ENCODE data around the gene UNC119. TPM values are rescaled to one million over a fixed set of nuclear protein-coding genes. Genes with fewer than 3 reads are reported as not detected.
"Not testable (repeated sequence)": the region's sequence is repeated elsewhere in the genome, so short reads cannot be mapped to it uniquely, and the experiment has no call there.

Gene UNC119
- total RNA-seq, 1 donor = 21.6 TPM

DNA sequence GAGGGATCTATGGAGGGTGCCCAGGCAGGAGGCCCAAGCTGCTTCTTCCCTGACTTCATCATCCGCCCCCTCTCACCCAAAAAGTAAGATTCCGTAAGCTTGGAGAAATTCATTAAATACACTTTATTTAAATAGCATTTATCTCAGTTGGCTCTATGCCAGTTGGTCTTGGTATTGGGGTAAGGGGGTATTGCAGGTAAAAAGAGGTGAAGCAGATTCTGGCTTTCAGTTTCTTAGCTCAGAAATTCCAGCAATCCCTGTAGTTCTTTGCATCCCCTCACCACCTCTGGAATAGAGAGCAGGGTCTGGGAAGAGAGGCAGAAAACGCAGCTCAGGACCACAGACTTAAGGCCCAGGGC is 25.0 kb upstream of the UNC119 start:
- no peak for DNase-seq (ENCODE audit: low read depth)
- TF ChIP-seq, protein P1, sequence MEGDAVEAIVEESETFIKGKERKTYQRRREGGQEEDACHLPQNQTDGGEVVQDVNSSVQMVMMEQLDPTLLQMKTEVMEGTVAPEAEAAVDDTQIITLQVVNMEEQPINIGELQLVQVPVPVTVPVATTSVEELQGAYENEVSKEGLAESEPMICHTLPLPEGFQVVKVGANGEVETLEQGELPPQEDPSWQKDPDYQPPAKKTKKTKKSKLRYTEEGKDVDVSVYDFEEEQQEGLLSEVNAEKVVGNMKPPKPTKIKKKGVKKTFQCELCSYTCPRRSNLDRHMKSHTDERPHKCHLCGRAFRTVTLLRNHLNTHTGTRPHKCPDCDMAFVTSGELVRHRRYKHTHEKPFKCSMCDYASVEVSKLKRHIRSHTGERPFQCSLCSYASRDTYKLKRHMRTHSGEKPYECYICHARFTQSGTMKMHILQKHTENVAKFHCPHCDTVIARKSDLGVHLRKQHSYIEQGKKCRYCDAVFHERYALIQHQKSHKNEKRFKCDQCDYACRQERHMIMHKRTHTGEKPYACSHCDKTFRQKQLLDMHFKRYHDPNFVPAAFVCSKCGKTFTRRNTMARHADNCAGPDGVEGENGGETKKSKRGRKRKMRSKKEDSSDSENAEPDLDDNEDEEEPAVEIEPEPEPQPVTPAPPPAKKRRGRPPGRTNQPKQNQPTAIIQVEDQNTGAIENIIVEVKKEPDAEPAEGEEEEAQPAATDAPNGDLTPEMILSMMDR (IDR thresholded peaks at IDR 0.05; ENCODE audit: insufficient read depth, low read depth, low read length) = no peak
- no peak overlapping the region for H3K4me3 ChIP-seq (ENCODE audit: low read depth, low read length)

DNA sequence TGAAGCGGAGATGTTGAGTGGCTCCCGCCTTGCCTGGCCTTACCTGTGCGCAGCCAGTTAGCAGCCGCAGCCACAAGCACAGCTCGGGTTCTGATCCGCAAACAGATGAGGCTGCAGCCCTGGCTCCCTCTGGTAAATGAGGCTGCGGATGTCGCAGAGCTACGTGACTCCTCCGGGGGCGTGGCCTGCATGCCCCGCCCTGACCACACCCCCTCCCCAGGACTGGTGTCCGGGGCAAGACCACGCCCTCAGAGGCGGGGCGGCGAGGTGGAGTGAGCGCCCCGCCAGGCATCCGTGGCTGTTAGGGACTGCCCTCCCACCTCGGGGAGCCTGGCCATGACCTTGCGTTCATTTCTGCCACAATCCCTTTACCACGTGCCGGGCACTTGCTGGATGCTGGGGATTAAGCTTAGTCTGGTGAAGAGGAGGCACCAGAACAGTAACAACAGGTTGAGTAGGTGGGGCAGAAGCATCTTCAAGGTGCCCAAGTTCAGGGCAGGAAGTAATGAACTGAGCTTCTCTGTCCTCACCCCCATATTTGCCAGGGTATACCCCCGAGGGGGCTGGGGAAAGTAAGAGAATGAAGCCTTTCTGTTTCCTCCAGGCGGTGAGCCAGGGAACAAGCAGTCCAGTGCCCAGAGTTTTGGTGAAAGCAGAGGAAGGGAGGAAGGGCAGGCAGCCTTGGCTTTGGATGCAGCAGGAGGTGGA is 24.5 kb upstream of the UNC119 start, which contains the start of gene ALDOC:
ALDOC (minus strand) TSS at position 138 of the 708 bp plus-strand sequence. CDS start 1,363 bp downstream, outside the sequence.
- peak within 1 kb of the TSS; percentile 48 for H3K4me3 ChIP-seq (ENCODE audit: low read depth, low read length)
- peak; percentile 91 for DNase-seq (ENCODE audit: low read depth)
- TF ChIP-seq, protein P1 (IDR thresholded peaks at IDR 0.05; ENCODE audit: insufficient read depth, low read depth, low read length) = no peak

DNA sequence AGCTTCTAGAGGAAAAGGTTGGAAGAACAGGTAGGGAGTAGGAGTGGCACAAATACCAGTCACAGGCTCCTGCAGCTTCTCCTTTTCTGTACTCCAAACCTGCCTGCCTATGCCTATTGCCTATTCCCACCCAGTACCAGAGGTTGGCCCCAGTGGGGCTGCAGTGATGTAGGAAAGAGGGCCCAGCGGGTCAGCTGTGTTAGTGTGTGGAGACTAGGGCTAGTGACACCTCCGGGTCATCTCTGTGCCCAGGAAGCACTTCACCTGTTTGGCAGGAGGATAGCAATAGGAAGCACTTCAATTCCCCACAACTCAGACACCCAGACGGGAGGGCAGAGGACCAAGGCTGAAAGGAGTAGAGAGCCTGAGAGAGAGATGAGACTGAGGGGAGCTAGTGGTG is 23.6 kb upstream of the UNC119 start:
- DNase-seq (ENCODE audit: low read depth); H3K4me3 ChIP-seq (ENCODE audit: low read depth, low read length): not testable (repeated sequence)

DNA sequence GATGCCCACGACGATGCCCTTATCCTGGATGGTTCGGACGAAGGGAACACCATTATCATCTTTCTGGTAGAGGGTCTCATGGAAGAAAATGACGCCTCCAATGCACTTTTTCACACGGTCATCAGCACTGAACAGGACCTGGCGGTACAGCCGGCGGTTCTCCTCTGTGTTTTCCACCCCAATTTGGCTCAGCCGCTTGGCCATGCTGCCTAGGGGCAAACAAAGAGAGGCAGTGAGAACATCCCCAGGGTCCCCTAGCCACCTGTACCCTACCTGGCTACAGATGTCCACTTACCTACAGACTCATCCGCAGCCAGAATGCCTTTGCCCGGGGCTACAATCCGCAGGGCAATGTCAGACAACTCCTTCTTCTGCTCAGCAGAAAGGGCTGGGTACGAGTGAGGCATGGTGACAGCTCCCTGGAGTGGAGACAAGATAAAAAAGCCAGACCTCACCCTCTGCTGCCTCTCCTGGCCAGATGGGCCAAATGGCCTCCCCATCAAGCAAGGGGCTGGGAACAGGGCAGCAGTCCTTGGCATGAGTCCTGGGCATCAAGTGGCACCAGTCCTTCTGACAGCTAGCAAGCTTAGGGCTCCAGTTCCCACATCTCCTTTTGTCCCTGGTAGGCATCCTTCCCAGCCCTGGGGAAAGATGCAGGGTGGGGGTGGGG is 22.8 kb upstream of the UNC119 start:
- TF ChIP-seq, protein P1 (IDR thresholded peaks at IDR 0.05; ENCODE audit: insufficient read depth, low read depth, low read length) = no peak
- no peak for DNase-seq (ENCODE audit: low read depth)
- no peak overlapping the region for H3K4me3 ChIP-seq (ENCODE audit: low read depth, low read length)

DNA sequence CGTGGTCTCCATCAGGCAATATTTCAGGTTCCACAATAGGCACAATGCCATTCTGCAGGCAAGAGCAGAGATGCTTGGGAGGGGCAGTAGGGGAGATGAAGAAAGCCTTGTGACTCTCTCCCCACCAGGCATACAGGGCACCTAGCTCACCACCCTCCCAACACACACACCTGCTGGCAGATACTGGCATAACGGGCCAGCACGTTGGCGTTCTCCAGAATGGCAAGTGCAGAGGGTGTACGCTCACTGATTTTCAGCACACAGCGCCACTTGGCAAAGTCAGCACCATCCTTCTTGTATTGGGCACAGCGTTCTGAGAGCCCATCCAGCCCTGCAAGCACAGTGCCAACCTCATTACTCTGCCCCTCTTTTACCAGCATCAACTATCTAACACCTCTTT is 22.1 kb upstream of the UNC119 start:
- no peak for DNase-seq (ENCODE audit: low read depth)
- H3K4me3 ChIP-seq (ENCODE audit: low read depth, low read length) = no peak overlapping the region
- TF ChIP-seq, protein P1 (IDR thresholded peaks at IDR 0.05; ENCODE audit: insufficient read depth, low read depth, low read length) = no peak

DNA sequence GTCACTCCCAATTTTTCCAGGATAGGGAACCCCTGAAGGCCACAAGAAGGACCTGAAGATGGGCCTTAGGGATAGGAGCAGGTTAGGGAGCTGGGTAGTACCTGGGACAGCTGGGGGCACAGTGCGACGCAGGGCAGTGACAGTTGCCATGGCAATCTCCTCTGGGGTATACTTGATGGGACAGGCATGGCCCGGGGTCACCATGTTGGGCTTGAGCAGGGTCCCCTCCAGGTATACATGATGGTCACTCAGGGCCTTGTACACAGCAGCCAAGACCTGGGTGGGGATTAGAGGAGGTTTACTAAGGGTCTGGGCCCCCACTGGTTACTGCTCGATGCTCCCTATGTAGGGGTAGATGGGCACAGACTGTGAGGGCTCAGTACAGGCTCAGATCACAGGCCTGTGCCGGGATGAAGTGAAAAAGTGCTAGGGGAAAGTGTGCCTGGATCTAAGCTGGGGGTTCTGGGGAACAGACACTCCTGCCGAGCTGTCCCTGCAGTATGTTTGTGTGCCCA is 21.6 kb upstream of the UNC119 start:
- TF ChIP-seq, protein P1 (IDR thresholded peaks at IDR 0.05; ENCODE audit: insufficient read depth, low read depth, low read length) = no peak
- no peak overlapping the region for H3K4me3 ChIP-seq (ENCODE audit: low read depth, low read length)
- DNase-seq (ENCODE audit: low read depth) = no peak

DNA sequence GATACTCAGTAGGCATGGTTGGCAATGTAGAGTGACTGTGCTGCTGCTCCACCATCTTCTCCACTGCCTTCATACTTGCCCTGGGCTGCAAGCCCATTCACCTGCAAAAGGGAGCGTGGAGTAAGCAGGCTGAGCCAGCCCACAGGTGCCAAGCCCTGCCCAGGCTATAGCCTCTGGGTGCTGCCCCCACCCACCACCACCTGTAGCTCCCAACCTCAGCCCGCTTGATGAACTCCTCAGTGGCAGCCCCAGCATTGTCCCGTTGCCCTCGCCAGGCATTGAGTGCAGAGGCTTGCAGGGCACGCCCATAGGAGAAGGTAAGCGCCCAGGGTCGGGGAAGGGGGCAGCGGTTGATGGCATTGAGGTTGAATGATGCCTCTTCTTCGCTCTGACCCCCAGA is 21.1 kb upstream of the UNC119 start:
- DNase-seq (ENCODE audit: low read depth) = no peak
- H3K4me3 ChIP-seq (ENCODE audit: low read depth, low read length) = no peak overlapping the region
- TF ChIP-seq, protein P1 (IDR thresholded peaks at IDR 0.05; ENCODE audit: insufficient read depth, low read depth, low read length) = no peak

Data from fibroblast of villous mesenchyme (primary cell).